SHP77 (cell line): ENCODE results near the gene C2orf49.

ENCODE experiments used
- DNase-seq, 2 experiments: peaks; one replicate each; lab custom pipeline; 2025; lab: John Stamatoyannopoulos, UW

Gene C2orf49

GRCh38 chr2:105337122-105338019 is at the start of gene C2orf49:
Gene C2orf49 (plus strand): TSS chr2:105337540. CDS start chr2:105337588, 48 bp downstream.
- peak; percentile 87 to 89 for DNase-seq

GRCh38 chr2:105287692-105288091 is 49.6 kb upstream of the C2orf49 start:
- peak; percentile 22 to 24 for DNase-seq

- DNase-seq: no peak
Measured at GRCh38 chr2:105288133-105288532, 49.2 kb upstream of the C2orf49 start.

GRCh38 chr2:105290981-105291660 is 46.2 kb upstream of the C2orf49 start:
- no peak for DNase-seq

DNA sequence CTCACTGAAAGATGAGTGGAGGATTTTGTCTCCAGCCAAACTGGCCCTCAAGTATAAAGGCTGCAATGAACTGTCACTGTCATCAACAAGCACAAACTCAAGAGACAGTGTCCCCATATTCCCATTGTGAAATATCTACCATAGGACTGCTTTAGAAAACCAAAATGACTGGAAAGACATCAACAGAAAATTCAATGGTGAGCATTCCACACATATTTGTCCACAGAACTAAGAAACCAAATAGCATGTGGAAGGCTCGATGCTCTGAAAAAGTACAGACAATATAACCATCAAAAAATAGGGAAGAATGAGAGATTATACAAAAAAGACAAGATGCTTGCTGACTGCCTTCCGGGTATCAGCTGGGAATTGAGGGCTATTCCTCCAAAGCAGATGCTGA is 45.4 kb upstream of the C2orf49 start:
- no peak for DNase-seq

- DNase-seq: no peak
Measured at GRCh38 chr2:105294046-105294445, 43.3 kb upstream of the C2orf49 start.

GRCh38 chr2:105294844-105295481 is 42.4 kb upstream of the C2orf49 start:
- DNase-seq: peak in 1 of 2 experiments; percentile 24

- DNase-seq: no peak
Measured at GRCh38 chr2:105296017-105296611, 41.2 kb upstream of the C2orf49 start.

GRCh38 chr2:105297216-105297615 is 40.1 kb upstream of the C2orf49 start:
- no peak for DNase-seq

GRCh38 chr2:105298017-105298416 is 39.3 kb upstream of the C2orf49 start:
- DNase-seq: no peak

- no peak for DNase-seq
Measured at GRCh38 chr2:105299290-105299689, 38.0 kb upstream of the C2orf49 start.

- no peak for DNase-seq
Measured at GRCh38 chr2:105301646-105302045, 35.7 kb upstream of the C2orf49 start.

GRCh38 chr2:105307146-105307545 is 30.2 kb upstream of the C2orf49 start:
- DNase-seq: no peak

DNA sequence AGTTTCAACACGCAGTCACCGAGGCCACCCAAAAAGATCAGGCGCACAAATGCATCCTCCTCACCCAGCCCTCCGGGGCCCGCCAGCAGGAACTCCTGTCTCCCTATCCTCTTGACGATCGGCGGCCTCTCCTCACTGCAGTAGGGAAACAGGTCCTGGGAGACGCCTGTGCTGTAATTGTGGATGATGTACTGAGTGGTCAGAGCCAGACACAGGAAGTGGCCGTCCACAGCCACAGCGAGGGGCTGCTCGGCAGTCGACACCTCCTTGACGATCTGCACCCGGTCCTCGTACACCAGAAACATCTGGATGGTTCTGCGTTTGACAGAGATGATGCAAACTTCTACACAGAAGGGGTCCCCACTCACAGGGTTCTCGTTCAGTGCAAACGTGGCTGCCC is 29.8 kb upstream of the C2orf49 start:
- DNase-seq: no peak

DNA sequence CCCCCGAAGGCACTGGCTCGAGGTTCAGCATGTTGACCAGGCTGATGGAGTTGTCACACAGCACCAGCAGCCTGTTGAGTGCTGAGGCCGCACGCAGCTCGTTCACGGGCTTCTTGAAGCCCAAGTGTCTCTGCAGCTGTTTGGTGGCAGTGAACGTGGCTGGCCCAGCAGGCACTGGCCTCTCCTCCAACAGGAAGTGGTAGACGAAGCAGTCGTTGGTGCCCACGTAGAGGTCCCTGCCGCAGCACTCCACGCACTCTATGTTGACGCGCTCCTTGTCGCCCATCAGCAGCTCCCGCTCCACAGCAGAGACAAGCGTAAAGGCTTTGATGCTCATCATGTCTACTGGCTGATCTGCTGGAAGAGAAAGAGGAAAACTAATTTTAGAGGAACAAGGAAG is 29.4 kb upstream of the C2orf49 start:
- DNase-seq: no peak

DNA sequence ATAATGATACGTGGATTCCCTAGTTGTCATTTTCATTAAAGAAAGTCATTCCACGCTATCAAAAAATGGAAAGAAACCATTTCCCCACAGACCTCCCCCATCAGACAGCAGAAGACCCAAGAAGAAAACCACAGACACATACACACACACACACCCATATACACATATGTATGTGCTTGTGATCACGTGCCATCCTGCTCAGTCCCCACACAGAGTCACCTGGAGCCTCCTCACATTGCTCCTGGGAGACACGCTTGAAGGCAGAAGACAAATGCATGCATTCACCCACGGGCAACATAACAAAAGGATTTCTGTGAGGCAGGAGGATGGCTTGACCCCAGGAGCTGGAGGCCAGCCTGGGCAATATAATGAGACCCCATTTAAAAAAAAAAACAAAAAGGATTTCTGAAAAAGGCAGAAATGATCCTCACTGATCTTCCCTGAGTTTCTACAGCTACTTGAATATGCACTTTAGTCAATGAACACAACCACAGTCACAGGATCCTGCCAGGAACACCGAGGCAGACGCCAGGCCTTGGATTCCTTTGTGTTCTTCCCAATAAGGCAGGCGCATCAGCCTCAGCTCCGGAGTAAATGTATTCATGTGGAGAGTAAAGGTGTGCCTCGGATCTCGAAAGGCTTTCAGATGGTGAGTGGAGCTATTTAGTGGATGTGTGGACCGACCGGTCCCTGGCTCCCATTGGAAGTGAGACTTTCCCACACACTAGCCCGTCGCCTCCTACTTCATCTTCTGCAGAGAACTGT is 28.8 kb upstream of the C2orf49 start:
- no peak for DNase-seq

DNA sequence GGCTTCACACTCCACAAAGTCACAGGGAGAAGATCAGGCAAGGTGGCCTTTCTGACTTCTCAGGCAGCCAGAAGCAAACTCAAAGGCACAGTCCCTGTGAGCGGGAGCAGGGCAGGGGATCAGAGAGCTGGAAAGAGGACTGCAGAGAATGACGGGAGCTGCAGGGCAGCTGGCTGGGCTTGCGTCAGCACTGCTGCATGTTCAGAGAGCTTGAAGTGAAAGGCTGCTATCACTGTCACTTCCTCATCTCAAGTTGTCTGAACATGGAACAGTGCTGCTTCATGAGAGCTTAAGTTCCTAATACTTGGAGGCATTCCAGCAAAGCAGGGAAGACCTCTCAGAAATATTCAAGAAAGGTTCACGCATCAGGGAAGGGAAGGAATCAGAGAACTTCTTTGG is 28.2 kb upstream of the C2orf49 start:
- no peak for DNase-seq

GRCh38 chr2:105313877-105314276 is 23.5 kb upstream of the C2orf49 start:
- no peak for DNase-seq

GRCh38 chr2:105315314-105315713 is 22.0 kb upstream of the C2orf49 start:
- no peak for DNase-seq

DNA sequence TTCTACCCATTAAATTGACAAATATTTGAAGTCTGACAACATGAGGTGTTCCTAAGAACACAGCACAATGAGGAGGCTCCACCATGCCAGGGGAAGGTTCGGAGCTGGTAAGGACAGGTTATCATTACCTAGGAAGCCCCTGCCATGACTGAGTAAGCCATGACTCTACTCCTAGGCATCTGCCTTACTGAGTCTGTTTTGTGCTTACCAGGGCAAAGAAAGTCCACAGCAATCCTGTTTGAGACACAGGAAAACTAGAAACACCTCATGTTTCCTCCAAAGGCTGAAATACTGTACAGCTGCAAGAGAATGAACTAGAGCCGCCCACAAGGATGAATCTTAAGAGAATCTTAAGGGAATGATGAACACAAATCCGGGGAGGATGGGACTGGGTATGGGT is 19.4 kb upstream of the C2orf49 start:
- no peak for DNase-seq

DNA sequence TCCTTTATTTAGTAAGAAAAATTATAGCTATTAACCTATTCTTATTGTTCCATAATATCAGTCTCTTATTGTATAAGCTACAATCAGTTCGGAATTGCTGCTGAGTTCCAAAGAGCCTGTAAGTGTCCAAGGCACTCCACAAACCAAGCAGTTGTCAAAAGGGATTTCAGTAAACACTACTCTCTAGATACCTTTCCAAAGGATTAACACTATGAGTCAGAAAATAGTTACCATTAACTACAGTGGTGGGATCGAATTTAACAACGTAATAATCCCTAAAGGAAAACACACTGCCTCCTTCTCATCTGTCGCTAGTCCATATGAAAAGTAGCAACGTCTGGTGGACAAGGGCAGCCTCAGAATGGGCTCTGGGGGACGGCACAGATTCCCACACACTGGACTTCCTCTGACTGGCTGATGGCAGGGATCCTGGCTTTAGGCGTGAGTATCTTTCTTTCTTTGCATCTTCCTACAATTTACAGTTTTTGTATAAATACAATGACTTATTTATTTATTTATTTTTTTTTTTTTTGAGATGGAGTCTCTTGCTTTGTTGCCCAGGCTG is 16.6 kb upstream of the C2orf49 start:
- DNase-seq: no peak
